Prostate gland (tissue), 2 donors: ENCODE data around the gene CFDP1.

Experiments used
- POLR2A ChIP-seq: fragments of 450-650 bp; IDR thresholded peaks from one replicate; pipeline ENCODE4 v1.6.1; 2016; ENCODE audit warnings: antibody characterized with exemption, mild to moderate bottlenecking
- POLR2AphosphoS5 ChIP-seq: sonication (generic); formaldehyde crosslinking; IDR thresholded peaks from one replicate; pipeline ENCODE4 v1.6.1; 2017; ENCODE audit warnings: antibody characterized with exemption
- TF ChIP-seq, protein P1 (sequence below), 4 experiments: fragments of 200-600 bp in 2 of 4; fragments of 450-650 bp in 2 of 4; sonication (generic) in 2 of 4; IDR thresholded peaks; 1 replicate in 3 of 4; 2 replicates in 1 of 4; pipeline ENCODE4 v1.5.1; 2016 to 2019; ENCODE audit warnings: antibody characterized with exemption in 4 of 4, mild to moderate bottlenecking in 2 of 4, moderate library complexity in 2 of 4

DNA sequence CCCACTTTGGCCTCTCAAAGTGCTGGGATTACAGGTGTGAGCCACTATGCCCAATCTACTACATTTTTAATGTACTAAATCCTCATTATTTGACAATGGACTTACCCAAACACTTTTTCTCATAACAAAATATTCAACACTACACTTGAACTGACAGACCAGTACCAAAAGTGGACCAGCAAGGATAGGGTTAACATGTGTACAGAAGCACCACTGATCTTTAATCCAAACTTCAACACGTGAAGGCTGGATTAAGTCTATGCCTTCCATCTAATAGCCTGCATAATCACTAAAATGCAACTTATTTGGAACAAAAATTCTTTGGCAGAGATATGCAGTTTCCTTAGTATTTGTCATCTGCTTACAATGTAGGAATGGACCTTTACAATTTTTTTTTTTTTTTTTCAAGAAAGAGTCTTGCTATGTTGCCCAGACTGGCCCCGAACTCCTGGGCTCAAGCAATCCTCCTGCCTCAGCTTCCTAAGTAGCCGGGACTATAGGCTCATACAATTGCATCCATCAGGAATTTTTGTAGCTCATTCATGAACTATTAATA is 121.8 kb downstream of the CFDP1 start:
- TF ChIP-seq, protein P1, sequence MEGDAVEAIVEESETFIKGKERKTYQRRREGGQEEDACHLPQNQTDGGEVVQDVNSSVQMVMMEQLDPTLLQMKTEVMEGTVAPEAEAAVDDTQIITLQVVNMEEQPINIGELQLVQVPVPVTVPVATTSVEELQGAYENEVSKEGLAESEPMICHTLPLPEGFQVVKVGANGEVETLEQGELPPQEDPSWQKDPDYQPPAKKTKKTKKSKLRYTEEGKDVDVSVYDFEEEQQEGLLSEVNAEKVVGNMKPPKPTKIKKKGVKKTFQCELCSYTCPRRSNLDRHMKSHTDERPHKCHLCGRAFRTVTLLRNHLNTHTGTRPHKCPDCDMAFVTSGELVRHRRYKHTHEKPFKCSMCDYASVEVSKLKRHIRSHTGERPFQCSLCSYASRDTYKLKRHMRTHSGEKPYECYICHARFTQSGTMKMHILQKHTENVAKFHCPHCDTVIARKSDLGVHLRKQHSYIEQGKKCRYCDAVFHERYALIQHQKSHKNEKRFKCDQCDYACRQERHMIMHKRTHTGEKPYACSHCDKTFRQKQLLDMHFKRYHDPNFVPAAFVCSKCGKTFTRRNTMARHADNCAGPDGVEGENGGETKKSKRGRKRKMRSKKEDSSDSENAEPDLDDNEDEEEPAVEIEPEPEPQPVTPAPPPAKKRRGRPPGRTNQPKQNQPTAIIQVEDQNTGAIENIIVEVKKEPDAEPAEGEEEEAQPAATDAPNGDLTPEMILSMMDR (IDR thresholded peaks at IDR 0.05) = no peak
- no peak for TF ChIP-seq POLR2AphosphoS5
- TF ChIP-seq POLR2A = no peak
